Measurements from ENCODE around the gene MIB2.
"Not testable (repeated sequence)": the region's sequence is repeated elsewhere in the genome, so short reads cannot be mapped to it uniquely, and the experiment has no call there.

- not testable (repeated sequence) for TF ChIP-seq EZH2 (IDR thresholded peaks at IDR 0.05; ENCODE audit: borderline replicate concordance, low read depth, low read length, severe bottlenecking)
- TF ChIP-seq, protein P1, sequence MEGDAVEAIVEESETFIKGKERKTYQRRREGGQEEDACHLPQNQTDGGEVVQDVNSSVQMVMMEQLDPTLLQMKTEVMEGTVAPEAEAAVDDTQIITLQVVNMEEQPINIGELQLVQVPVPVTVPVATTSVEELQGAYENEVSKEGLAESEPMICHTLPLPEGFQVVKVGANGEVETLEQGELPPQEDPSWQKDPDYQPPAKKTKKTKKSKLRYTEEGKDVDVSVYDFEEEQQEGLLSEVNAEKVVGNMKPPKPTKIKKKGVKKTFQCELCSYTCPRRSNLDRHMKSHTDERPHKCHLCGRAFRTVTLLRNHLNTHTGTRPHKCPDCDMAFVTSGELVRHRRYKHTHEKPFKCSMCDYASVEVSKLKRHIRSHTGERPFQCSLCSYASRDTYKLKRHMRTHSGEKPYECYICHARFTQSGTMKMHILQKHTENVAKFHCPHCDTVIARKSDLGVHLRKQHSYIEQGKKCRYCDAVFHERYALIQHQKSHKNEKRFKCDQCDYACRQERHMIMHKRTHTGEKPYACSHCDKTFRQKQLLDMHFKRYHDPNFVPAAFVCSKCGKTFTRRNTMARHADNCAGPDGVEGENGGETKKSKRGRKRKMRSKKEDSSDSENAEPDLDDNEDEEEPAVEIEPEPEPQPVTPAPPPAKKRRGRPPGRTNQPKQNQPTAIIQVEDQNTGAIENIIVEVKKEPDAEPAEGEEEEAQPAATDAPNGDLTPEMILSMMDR (IDR thresholded peaks at IDR 0.05; ENCODE audit: borderline replicate concordance, extremely low read depth, low read length, poor library complexity, severe bottlenecking) = not testable (repeated sequence)
Observed at GRCh38 chr1:1648265-1648664, 33.0 kb downstream of the MIB2 start.

All from DND-41 (cell line).